Activated CD4-positive, alpha-beta T cell treated with anti-CD3 and anti-CD28 coated beads, Interleukin-2, amount 10 ng/mL, durations not matched to agents 24 days and 14 days (primary cell): ENCODE measurements around the gene MCF2L2. TPM values are rescaled to one million over a fixed set of nuclear protein-coding genes. Genes with fewer than 3 reads are reported as not detected.

Experiments
- DNase-seq: peaks from one replicate; pipeline ENCODE4 v3.0.0; 2022
- H3K27ac Mint-ChIP-seq: one replicate; pipeline ENCODE4 v1.8.0; 2022; ENCODE audit warnings: mild to moderate bottlenecking, mixed read lengths
- H3K27me3 Mint-ChIP-seq: one replicate; pipeline ENCODE4 v1.8.0; 2022; ENCODE audit warnings: mixed read lengths
- H3K36me3 Mint-ChIP-seq: one replicate; pipeline ENCODE4 v1.8.0; 2022; ENCODE audit warnings: low read depth, mild to moderate bottlenecking, mixed read lengths
- H3K4me1 Mint-ChIP-seq: one replicate; pipeline ENCODE4 v1.8.0; 2021; ENCODE audit warnings: mixed read lengths
- H3K4me3 Mint-ChIP-seq: one replicate; pipeline ENCODE4 v1.8.0; 2022; ENCODE audit warnings: mild to moderate bottlenecking, moderate library complexity, mixed read lengths
- H3K9me3 Mint-ChIP-seq: one replicate; pipeline ENCODE4 v1.8.0; 2021; ENCODE audit warnings: mixed read lengths
- intact Hi-C: fragments of 100-400 bp; cut with micrococcal nuclease; formaldehyde crosslinking; loops from one replicate; pipeline ENCODE4 v1.15.1; 2023
- total RNA-seq: library from RNA; stranded (reverse); gene quantifications from 2 replicates; pipeline ENCODE4 v1.2.3, GENCODE V29; 2022

The MCF2L2 gene
- total RNA-seq, 1 donor from 2014 or later, result 4.8 TPM

DNA sequence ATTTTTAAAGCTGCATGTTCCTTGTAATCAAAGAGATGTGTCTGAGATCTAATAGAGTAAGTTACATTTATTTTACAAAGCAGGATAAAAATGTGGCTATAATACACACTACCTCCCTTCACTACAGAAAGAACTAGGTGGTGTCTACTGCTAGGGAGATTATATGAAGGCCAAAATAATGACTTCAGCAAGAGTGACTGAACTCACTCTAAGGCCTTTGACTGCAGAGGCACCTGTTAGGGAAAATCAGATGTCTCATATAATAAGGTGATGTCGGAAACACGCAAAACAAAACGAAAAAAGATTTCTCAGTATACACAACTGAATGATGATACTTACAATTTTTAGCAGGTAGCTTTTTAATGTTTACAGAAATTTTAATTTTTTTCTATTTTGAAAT is 156.3 kb downstream of the MCF2L2 start:
- no peaks in the 10 kb centered on the region for H3K9me3 Mint-ChIP-seq

GRCh38 chr3:183270344-183270743 is 158.1 kb downstream of the MCF2L2 start:
- Mint-ChIP-seq H3K36me3 (peaks cover 26% of the 10 kb centered on the region), H3K4me3 (no peak overlapping the region), H3K27ac (no peak overlapping the region), H3K27me3 (no peaks in the 10 kb centered on the region), H3K9me3 (no peaks in the 10 kb centered on the region), H3K4me1 (peaks cover 22% of the 10 kb centered on the region)
- intact Hi-C loops, result no loop called here
- no peak for DNase-seq

More for the DNA sequence above, 156.3 kb downstream of the MCF2L2 start:
- Mint-ChIP-seq H3K4me1 (peaks cover 18% of the 10 kb centered on the region), H3K27ac (no peak overlapping the region), H3K36me3 (peaks cover 23% of the 10 kb centered on the region), H3K27me3 (no peaks in the 10 kb centered on the region), H3K4me3 (no peak overlapping the region)
- intact Hi-C loops, result no loop called here
- no peak for DNase-seq

DNA sequence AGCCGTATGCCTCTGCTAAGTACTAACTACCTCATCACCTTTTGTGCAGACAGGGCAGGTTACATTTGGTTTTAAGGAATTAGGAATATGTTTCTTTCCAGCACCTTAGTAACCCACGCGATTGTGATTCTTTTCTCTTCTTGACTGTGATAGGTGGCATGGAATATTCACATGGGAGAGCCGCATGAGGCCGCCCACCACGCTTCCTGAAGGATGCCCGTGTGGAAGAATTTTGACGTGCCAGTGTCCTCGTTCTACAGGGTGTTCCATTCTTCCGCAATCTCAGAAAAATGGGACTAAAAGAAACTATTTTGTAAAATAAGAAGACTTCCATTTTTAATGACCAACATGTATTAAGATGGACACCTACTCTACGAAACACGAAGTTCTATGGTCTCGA is 159.1 kb downstream of the MCF2L2 start:
- Mint-ChIP-seq H3K4me3 (no peak overlapping the region), H3K36me3 (peaks cover 23% of the 10 kb centered on the region), H3K9me3 (no peaks in the 10 kb centered on the region), H3K27me3 (no peaks in the 10 kb centered on the region), H3K4me1 (peaks cover 22% of the 10 kb centered on the region), H3K27ac (no peak overlapping the region)
- no peak for DNase-seq
- intact Hi-C loops, result loop anchor here (5.0 kb wide), 4 partner anchors 57 to 283 kb away; no protein-coding TSS in a partner anchor

DNA sequence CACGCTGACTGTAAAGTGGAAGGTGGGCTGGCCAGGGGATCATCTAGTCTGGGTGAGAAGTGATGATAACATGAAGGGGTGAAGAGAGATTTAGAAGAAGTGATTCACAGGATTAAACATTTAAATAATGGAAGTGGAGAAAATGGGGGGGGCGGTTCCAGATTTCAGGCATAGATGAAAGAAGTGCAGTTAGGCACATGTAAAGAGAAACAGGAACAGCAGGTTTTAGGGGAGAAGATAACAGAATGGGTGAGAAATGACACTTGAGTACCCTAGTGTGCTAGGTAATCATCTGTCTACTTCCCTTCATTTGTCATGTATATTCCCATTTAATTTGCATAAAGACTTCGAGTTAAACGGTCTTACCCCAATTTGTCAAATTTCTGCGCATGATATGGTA is 160.1 kb downstream of the MCF2L2 start:
- peaks cover 21% of the 10 kb centered on the region for H3K4me1 Mint-ChIP-seq
- DNase-seq, result no peak
- no peaks in the 10 kb centered on the region for H3K9me3 Mint-ChIP-seq
- no peaks in the 10 kb centered on the region for H3K27me3 Mint-ChIP-seq
- H3K27ac Mint-ChIP-seq, result peak overlapping the region; percentile 2
- intact Hi-C loops, result loop anchor here (5.0 kb wide), 4 partner anchors 56 to 284 kb away; no protein-coding TSS in a partner anchor
- peaks cover 21% of the 10 kb centered on the region for H3K36me3 Mint-ChIP-seq
- no peak overlapping the region for H3K4me3 Mint-ChIP-seq

GRCh38 chr3:183267140-183267539 is 161.3 kb downstream of the MCF2L2 start:
- Mint-ChIP-seq H3K4me1 (peaks cover 20% of the 10 kb centered on the region), H3K27ac (no peak overlapping the region), H3K36me3 (peaks cover 21% of the 10 kb centered on the region), H3K27me3 (no peaks in the 10 kb centered on the region), H3K4me3 (no peak overlapping the region), H3K9me3 (no peaks in the 10 kb centered on the region)
- intact Hi-C loops, result loop anchor here (5.0 kb wide), 4 partner anchors 55 to 285 kb away; no protein-coding TSS in a partner anchor
- DNase-seq, result no peak

- H3K9me3 Mint-ChIP-seq, result no peaks in the 10 kb centered on the region
- peaks cover 19% of the 10 kb centered on the region for H3K4me1 Mint-ChIP-seq
- no peak overlapping the region for H3K4me3 Mint-ChIP-seq
- no peak for DNase-seq
- H3K27me3 Mint-ChIP-seq, result no peaks in the 10 kb centered on the region
- H3K36me3 Mint-ChIP-seq, result peaks cover 19% of the 10 kb centered on the region
- intact Hi-C loops, result loop anchor here (1.0 to 5.0 kb wide), 8 partner anchors 12 to 286 kb away; no protein-coding TSS in a partner anchor
- H3K27ac Mint-ChIP-seq, result no peak overlapping the region
Measured at GRCh38 chr3:183266454-183266853, 162.0 kb downstream of the MCF2L2 start.

- intact Hi-C loops, result loop anchor here (1.0 to 5.0 kb wide), 8 partner anchors 12 to 286 kb away; no protein-coding TSS in a partner anchor
- H3K9me3 Mint-ChIP-seq, result no peaks in the 10 kb centered on the region
- H3K4me1 Mint-ChIP-seq, result peaks cover 19% of the 10 kb centered on the region
- DNase-seq, result peak; percentile 65
- no peak overlapping the region for H3K27ac Mint-ChIP-seq
- H3K27me3 Mint-ChIP-seq, result no peaks in the 10 kb centered on the region
- no peak overlapping the region for H3K4me3 Mint-ChIP-seq
- peaks cover 16% of the 10 kb centered on the region for H3K36me3 Mint-ChIP-seq
Measured at GRCh38 chr3:183265834-183266417, 162.5 kb downstream of the MCF2L2 start.

DNA sequence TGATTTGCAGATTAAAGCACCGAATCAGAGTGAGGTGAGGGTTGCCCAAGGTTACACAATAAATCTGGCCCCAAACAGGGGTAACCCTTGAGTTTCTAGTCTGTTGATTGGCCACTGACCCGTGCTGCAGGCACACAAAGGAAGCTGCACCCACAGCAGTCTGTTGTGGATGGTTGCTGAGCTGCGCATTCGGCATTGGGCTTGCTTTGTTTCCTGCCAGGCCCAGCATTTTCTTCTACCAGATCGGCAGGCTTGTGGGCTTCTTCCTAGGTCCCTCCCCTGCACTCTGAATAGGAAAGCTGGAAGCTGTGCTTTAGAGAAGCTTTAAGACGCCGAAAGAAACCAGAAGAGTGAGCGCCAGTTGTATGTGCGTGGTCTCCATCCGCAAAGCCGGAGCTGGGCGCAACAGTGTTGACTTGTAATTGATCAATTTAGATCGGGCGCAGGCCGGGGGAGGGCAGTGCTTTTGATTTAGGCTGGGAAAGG is 163.2 kb downstream of the MCF2L2 start:
- intact Hi-C loops, result loop anchor here (5.0 kb wide), 4 partner anchors 53 to 287 kb away; no protein-coding TSS in a partner anchor
- H3K4me1 Mint-ChIP-seq, result peaks cover 19% of the 10 kb centered on the region
- no peaks in the 10 kb centered on the region for H3K9me3 Mint-ChIP-seq
- no peaks in the 10 kb centered on the region for H3K27me3 Mint-ChIP-seq
- no peak overlapping the region for H3K27ac Mint-ChIP-seq
- H3K36me3 Mint-ChIP-seq, result peaks cover 15% of the 10 kb centered on the region
- DNase-seq, result peak; percentile 69
- no peak overlapping the region for H3K4me3 Mint-ChIP-seq

DNA sequence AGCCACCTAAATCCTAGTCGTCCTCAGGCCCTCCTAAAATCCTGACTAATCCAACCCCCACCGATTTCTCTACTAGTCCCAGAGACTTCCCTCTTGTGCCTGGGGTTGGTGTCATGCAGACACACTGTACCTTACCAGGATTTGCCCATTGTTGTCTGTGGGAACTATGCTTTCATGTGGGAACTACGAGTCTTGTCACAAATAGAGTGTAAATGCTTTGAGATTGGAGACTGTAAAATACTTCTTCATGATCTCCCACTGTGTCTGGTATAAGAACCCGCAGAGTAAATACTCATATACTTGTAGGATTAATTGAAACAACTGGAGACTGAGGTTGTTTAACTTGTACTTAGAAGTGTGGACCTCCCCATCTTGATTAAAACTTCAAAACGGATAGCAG is 164.2 kb downstream of the MCF2L2 start:
- Mint-ChIP-seq H3K36me3 (peaks cover 11% of the 10 kb centered on the region), H3K4me3 (no peak overlapping the region), H3K27me3 (no peaks in the 10 kb centered on the region), H3K9me3 (no peaks in the 10 kb centered on the region), H3K4me1 (peaks cover 27% of the 10 kb centered on the region), H3K27ac (no peak overlapping the region)
- no peak for DNase-seq
- intact Hi-C loops, result no loop called here

GRCh38 chr3:183262875-183263378 is 165.5 kb downstream of the MCF2L2 start:
- Mint-ChIP-seq H3K4me1 (peaks cover 22% of the 10 kb centered on the region), H3K36me3 (peaks cover 12% of the 10 kb centered on the region), H3K27me3 (no peaks in the 10 kb centered on the region), H3K27ac (no peak overlapping the region), H3K9me3 (no peaks in the 10 kb centered on the region), H3K4me3 (no peak overlapping the region)
- intact Hi-C loops, result no loop called here
- DNase-seq, result no peak

GRCh38 chr3:183261151-183261724 is 167.2 kb downstream of the MCF2L2 start:
- Mint-ChIP-seq H3K4me3 (no peak overlapping the region), H3K4me1 (peaks cover 17% of the 10 kb centered on the region), H3K9me3 (no peaks in the 10 kb centered on the region), H3K27ac (no peak overlapping the region), H3K36me3 (peaks cover 10% of the 10 kb centered on the region), H3K27me3 (peaks cover 3% of the 10 kb centered on the region)
- intact Hi-C loops, result no loop called here
- DNase-seq, result no peak

DNA sequence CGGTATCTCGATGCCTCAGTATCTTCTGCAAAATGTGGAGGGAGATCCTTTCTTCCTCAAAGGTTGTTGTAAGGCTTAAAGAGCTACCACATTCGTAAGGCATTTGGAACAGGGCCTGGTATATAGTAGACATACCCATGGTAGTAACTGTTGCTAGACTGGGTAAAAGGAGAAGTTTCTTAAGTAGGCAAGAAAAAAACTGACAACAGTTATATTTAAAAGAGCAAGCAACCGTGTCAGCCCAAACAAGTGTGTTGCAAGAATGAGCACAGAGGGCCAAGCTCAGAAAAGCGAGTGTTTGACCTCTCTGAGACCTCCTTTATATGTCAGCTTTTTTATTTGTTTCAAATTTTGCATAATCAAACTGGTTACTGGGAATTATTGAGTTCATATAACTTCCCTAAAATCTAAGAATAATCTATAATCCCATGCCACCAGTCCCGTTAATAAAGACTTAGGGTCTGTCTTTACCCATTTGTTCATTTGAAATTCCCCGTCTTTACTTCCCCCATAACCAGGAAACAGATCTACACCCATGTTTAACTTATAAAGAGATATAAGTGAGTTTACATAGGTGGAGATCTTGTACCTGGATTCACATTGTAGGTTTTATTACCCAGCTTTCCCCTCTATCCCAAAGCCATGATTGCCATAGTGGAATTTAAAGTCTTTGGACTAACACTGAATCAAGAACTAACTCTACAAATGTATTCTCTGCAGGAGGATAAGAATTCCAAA is 168.1 kb downstream of the MCF2L2 start:
- Mint-ChIP-seq H3K4me1 (peaks cover 18% of the 10 kb centered on the region), H3K9me3 (no peaks in the 10 kb centered on the region), H3K36me3 (peaks cover 10% of the 10 kb centered on the region), H3K4me3 (no peak overlapping the region), H3K27me3 (peaks cover 3% of the 10 kb centered on the region), H3K27ac (no peak overlapping the region)
- DNase-seq, result no peak
- intact Hi-C loops, result no loop called here

- Mint-ChIP-seq H3K9me3 (no peaks in the 10 kb centered on the region), H3K27ac (peak overlapping the region; percentile 8), H3K27me3 (peaks cover 6% of the 10 kb centered on the region), H3K4me3 (no peak overlapping the region), H3K36me3 (peaks cover 10% of the 10 kb centered on the region), H3K4me1 (peaks cover 24% of the 10 kb centered on the region)
- intact Hi-C loops, result no loop called here
- no peak for DNase-seq
Measured at GRCh38 chr3:183259621-183260020, 168.8 kb downstream of the MCF2L2 start.

DNA sequence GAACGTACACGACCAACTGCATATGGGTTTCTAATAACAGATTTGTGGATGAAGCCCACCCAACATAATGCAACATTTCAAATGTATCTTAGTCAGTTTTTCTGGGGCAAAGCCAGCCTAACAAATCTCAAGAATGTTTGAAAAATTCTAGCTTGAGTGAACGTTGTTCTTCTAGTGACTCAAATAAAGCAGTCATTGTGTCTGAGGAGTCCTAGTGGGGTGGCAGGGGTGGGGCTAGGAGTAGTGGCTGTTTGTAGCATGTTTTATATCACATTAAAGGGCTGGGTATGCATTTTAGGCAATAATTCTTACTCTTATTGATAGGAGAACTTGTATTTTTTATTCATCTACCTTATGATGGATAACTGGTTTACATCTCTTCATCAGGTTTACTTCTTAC is 169.3 kb downstream of the MCF2L2 start:
- intact Hi-C loops, result no loop called here
- DNase-seq, result no peak
- Mint-ChIP-seq H3K27ac (no peak overlapping the region), H3K36me3 (peaks cover 10% of the 10 kb centered on the region), H3K9me3 (no peaks in the 10 kb centered on the region), H3K4me3 (no peak overlapping the region), H3K4me1 (peaks cover 24% of the 10 kb centered on the region), H3K27me3 (peaks cover 6% of the 10 kb centered on the region)
